ENCODE data around the gene CHST6. TPM values are rescaled to one million over a fixed set of nuclear protein-coding genes. Genes with fewer than 3 reads are reported as not detected.
"Not testable (repeated sequence)": the region's sequence is repeated elsewhere in the genome, so short reads cannot be mapped to it uniquely, and the experiment has no call there.

Gene CHST6
- polyA plus RNA-seq (ENCODE audit: insufficient read length in 4 of 4), result 1 to 10 TPM in 2 of 4 donors, under 1 TPM in 2; 0.88 to 1.4 (median 1.1) TPM

DNA sequence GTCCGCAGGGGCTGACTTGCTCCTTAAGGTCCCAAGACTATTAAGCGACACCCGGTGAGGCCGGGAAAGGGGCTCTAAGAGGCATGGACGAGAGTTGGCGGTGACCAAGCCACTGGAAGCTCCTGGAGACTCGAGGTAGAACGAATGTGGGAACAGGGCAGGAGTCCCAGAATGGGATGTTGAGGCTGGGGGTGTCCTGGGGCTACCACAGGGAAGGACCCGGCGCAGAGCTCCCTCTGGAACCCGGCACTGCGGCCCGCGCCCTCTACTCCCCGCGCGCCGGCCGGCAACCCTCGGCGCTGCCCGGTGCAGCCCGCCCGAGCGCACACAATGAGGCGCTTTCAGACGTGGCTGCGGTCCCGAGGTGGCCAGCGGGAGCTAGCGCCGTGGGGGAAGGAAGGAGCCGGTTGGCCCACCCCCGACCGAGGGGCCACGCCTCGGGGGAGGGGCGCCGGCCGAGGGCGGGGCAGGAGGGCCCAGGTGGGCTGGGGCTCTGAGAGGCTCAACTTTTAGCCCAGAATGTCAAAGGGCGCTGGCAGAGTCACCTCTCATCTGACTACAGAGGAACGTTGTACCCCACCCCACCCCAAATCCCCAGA is at the start of gene CHST6:
Gene CHST6, minus strand, starts transcription at position 366 of the 599 bp plus-strand sequence. CDS start 15,613 bp downstream, outside the sequence.
- no peak for DNase-seq (ENCODE audit: low read depth in 4 of 4, low spot score in 2 of 4)

DNA sequence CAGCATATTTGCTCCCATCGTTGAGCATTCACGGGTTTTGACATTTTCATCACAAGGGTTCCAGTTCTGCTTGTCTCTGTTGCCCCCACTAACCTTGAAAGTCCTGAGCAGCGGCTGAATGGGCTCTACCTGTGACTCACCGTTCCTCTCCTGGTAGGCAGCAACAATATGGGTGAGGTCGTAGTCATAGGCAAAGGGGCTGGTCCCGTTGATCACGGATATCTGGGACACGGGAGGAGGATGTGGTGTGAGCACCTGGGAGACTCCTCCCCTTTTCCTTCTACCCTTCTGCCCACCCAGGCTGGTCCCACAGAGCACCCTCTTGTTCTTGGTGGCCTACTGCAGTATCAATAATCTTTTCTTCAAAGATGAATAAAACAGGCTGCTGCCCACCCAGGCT is 47.2 kb upstream of the CHST6 start:
- DNase-seq (ENCODE audit: low read depth in 4 of 4, low spot score in 2 of 4), result not testable (repeated sequence)

GRCh38 chr16:75541236-75541635 is 46.0 kb upstream of the CHST6 start:
- no peak for DNase-seq (ENCODE audit: low read depth in 4 of 4, low spot score in 2 of 4)

GRCh38 chr16:75538882-75539565 is 43.8 kb upstream of the CHST6 start:
- not testable (repeated sequence) for DNase-seq (ENCODE audit: low read depth in 4 of 4, low spot score in 2 of 4)

DNA sequence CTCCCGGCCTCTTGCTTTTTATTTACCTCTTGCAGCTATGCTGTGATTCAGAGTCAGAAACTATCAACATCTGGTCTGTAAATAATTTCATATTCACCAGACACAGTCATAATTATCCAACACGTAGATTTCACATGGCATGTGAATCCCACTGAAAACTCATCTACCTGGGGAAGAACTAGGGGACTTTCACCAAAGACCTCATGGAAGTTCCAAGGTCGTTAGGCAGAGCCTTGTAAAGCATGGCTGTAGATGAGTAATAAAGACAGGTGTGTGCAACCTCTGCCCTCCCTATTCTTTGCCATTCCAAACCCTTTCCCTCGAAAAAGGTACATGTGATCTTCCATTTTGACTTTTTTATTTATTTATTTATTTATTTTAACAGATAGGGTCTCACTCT is 42.5 kb upstream of the CHST6 start:
- no peak for DNase-seq (ENCODE audit: low read depth in 4 of 4, low spot score in 2 of 4)

DNA sequence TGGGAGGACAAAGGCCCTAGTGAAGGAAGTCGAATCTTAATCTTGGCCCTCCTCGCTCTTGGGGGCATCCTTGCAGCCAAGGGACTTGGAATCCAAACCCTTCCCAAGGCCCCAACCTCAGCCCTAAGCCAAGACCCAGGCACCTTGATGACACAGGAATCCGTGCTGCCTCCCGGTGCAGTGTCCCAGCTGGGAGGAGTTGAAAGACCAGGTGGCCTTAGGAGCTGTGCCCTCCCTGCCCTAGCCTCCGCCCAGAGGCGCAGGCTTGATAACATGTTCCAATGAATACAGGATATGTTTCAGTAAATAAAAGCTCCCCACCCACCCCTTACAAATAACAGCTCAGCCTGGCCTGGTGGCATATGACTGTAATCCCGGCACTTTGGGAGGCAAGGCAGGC is 40.7 kb upstream of the CHST6 start, which contains the start of gene CHST5:
Gene CHST5, minus strand, starts transcription at position 208 of the 400 bp plus-strand sequence. CDS start 5,724 bp downstream, outside the sequence.
- no peak for DNase-seq (ENCODE audit: low read depth in 4 of 4, low spot score in 2 of 4)

DNA sequence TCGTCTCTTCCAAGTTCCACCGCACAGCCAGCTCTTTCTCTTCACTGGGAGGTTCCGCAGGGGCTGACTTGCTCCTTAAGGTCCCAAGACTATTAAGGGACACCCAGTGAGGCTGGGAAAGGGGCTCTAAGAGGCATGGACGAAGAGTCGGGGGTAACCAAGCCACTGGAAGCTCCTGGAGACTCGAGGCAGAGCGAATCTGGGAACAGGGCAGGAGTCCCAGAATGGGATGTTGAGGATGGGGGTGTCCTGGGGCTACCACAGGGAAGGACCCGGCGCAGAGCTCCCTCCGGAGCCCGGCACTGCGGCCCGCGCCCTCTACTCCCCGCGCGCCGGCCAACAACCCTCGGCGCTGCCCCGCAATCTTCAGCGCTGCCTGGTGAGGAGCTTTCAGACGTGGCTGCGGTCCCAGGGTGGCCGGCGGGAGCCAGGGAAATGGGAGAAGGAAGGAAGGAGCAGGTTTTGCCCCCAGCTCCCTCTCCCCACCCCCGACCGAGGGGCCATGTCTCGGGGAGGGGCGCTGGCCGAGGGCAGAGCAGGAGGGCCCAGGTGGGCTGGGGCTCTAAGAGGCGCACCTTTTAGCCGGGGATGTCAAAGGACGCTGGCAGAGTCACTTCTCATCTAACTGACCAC is 40.1 kb upstream of the CHST6 start:
- no peak for DNase-seq (ENCODE audit: low read depth in 4 of 4, low spot score in 2 of 4)

DNA sequence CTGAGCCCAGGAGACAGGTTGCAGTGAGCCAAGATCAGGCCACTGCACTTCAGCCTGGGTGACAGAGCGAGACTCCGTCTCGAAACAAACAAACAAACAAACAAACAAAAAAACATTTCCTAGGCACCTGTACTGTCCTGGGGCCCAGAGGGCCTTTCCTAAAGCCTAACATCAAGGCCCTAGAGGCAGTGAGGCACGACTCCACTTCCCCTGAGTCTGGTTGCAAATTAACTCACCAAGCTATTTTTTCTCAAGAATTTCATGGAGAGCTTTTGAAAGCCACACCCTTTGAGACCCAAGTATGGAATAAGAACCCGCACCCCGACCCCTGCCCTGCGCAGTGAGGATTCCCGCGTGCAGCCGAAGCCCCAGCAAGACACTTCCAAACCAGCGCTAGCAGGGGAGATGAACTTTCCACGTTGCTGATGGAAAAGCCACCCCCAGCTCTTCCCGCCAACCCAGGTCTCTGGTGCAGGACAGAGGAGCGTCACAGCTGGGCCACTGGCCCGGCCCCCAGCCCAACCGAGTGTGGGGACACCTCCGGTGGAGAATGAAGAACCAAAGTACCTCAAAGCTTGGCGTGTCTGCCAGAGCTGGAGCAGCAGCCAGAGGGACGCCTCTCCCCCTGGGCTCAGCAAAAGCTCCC is 39.4 kb upstream of the CHST6 start:
- no peak for DNase-seq (ENCODE audit: low read depth in 4 of 4, low spot score in 2 of 4)

- no peak for DNase-seq (ENCODE audit: low read depth in 4 of 4, low spot score in 2 of 4)
These were observed 37.5 kb upstream of the CHST6 start for GRCh38 chr16:75532791-75533190.

GRCh38 chr16:75532142-75532765 is 37.0 kb upstream of the CHST6 start:
- DNase-seq (ENCODE audit: low read depth in 4 of 4, low spot score in 2 of 4), result no peak

DNA sequence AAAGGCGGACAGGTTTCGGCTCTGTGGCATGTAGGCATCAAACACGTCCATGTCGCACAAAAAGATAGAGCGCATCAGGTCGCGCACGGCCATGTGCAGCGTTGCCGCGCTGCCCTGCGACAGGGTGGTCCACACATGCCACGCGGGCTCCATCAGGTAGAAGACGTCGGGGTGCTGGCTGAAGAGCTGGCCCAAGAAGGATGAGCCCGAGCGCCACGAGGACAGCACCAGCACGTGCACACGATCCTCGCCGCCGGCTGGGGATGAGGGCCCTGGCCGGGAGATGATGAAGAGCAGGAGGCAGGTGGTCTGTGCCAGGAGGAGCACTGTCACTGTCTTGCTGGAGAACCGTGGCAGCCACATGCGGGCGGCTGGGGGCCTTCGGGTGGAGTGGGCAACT is 34.7 kb upstream of the CHST6 start:
- no peak for DNase-seq (ENCODE audit: low read depth in 4 of 4, low spot score in 2 of 4)

DNA sequence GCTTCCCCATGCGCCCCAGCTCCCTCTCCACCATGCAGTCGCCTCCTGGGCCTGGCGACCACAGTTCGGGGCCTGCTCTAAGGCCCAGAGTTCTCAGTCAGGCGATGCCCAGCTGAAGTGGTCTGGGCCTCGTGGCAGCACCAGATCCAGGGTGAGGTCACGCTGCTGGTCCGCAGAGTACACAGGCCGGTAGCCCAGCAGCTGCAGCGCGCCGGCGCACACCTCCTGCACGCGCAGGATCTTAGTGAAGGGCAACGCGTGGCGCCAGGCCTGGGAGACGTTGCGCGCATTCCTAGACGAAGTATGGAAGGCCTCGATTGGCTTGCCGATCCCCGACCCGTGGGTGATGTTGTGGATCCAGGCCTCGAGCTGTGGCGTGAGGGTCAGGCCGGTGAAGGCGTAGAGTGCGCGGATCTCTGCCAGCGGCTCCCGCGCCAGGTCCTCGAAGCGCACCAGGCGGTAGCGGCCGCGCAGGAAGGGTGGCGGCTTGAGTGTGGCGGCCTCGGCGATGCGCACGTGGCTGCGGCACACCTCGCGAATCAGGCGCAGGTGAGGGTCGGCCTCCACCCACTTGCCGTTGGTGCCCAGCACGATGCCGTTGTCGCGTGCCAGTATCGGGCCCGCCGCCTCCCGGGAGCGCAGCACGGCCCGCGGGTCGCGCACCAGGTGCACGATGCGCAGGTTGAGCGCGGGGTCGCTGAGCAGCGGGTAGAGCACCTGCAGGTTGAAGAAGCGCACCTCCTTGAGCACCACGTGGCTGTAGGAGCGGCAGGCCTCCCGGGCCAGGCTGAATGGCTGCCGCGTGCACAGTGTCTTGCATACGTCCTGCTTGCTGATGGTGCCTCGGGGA is 34.0 kb upstream of the CHST6 start:
- DNase-seq (ENCODE audit: low read depth in 4 of 4, low spot score in 2 of 4), result no peak

DNA sequence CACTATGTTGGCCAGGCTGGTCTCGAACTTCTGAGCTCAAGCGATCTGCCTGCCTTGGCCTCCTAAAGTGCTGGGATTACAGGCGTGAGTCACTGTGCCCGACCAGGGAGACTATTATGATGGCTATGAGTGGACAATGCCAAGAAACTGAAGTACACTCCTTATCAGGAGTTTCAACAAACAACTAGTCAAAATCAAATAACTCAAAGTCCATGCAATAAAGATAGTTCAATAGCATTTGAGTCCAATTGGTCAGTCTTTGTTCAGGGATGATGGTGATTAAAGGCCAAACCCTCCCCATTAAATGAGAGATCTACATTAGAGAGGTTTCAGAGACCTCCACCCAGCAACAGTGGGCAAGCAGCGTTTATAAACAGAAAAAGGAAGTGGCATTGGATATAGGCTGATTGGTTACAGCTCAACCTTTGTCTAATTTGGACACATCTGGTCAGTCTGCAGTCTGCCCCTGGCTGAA is 32.6 kb upstream of the CHST6 start:
- DNase-seq (ENCODE audit: low read depth in 4 of 4, low spot score in 2 of 4), result no peak

DNA sequence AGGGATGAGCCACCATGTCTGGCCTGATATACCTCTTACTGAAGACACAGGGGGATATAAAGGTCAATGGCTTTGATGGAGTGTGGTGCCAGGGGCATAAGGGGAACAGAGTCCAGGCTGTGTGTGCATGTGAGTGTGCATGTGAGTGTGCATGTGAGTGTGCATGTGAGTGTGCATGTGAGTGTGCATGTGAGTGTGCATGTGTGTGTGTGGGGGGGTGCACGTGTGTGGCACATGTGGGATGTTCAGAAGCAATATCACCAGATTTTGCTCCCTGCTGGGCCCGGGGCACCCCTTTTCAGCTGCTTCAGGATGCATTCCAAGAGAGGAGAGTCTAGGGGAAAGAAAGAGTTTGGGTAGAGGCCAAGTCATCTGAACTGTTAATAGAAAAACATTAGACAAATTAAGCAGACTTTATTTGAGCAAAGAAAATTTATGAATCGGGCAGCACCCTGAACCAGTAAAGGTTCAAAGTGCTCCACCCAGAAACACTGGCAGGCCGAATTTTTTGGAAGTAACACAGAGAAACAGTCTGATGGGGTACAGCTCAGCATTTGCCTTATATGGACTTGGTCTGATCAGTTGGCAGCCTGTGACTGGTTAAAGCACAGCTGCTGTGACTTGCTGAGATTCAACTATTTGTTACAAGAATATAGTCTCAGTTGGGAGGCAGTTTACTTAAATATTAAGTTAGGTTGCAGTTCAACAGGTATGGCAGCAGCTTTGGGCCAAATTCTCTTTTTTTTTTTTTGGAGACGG is 31.0 kb upstream of the CHST6 start:
- no peak for DNase-seq (ENCODE audit: low read depth in 4 of 4, low spot score in 2 of 4)

DNA sequence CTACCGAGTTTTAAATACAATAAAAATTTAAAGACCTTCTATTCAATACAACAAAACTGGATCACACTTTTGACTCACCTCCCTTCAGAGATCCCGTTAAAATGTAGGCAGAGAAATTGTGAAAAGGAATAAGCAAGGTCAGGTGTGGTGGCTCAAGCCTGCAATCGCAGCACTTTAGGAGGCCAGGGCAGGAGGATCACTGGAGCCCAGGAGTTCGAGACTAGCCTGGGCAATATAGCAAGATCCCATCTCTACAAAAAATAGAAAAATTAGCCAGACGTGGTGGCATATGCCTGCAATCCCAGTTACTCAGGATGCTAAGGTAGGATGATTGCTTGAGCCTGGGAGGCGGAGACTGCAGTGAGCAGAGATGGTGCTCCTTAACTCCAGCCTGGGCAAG is 23.9 kb upstream of the CHST6 start:
- no peak for DNase-seq (ENCODE audit: low read depth in 4 of 4, low spot score in 2 of 4)

DNA sequence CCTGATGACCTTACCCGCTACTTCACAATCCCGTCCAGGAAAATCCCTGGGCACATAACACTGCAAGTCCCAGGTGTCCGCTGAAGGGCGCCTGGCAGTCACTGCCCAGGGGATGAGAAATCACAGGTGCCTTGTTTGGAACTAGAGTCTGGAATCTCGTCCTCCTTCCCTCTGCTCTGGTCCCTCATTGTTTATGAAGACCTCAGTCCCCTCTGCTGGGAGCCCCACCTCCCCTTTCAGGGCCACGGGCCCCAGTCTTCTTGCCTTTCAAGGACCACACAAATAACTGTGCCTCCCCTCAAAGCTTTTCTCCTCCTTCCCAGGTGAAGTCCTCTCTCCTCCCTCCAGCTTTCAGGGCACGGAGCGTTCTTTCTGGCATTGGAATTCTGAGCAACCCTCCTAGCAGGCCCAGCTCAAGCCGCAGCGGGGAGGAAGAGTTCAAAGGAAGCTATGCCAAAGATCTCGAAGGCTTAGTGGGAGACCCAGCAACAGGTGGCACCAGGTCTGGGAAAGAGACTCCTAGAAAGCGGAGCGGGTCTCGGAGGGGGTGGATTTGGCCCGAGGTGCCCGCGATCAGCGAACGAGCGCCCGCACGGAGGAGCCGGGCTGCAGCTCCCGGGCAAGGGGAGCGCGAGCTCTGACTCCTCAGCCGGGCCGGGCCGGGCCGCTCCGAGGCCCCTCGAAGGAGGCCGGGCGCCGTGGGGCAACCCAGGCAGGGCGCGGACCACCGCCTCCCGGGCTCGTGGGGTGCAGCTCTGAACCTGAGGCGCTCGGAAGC is 21.1 kb upstream of the CHST6 start:
- DNase-seq (ENCODE audit: low read depth in 4 of 4, low spot score in 2 of 4), result peak in 1 of 4 donors; percentile 32

DNA sequence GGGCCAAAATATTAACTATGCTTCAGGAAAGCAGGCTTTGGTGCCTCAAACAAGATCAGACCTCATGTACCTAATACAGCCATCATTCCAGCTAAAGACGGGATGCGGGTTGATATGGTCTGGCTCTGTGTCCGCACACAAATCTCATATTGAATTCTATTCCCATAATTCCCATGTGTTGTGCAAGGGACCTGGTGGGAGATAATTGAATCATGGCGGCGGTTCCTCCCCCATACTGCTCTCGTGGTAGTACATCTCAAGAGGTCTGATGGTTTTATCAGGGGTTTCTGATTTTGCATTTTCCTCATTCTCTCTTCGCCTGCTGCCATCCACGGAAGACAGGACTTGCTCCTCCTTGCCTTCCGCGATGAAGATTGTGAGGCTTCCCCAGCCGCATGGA is 19.1 kb upstream of the CHST6 start:
- DNase-seq (ENCODE audit: low read depth in 4 of 4, low spot score in 2 of 4), result no peak

DNA sequence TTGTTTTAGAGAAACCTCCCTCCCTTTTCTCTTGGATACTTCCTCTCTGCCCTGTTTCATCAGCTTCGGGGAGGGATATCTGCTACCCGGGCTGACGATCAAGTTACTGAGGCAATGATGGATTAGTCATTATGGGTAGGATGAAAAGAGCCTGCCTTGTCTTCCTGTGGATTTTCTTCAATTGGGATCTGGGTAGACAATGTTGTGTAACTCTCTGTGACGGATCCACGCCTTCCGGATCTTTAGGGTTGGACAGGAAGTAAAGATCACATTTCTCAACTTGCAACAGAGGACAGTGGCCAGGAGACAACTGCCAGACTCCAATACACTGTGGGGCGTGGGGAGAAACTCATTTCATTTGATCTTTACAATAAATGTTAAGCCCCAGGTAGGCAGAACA is 11.3 kb upstream of the CHST6 start:
- DNase-seq (ENCODE audit: low read depth in 4 of 4, low spot score in 2 of 4), result no peak
